Adrenal gland (tissue), 5 donors: Measurements from ENCODE around the gene PDS5A.

ENCODE experiments used
- CTCF ChIP-seq, 6 experiments: fragments of 450-650 bp in 4 of 6; fragments of 200-600 bp in 2 of 6; sonication (generic) in 1 of 6; IDR thresholded peaks; 1 replicate in 5 of 6; 2 replicates in 1 of 6; pipeline versions ENCODE4 v1.5.1 to v1.8.0; 2016 to 2021; ENCODE audit warnings: antibody characterized with exemption in 6 of 6, mild to moderate bottlenecking in 2 of 6, moderate library complexity in 1 of 6
- POLR2A ChIP-seq, 2 donors: fragments of 450-650 bp; IDR thresholded peaks; one replicate each; pipeline ENCODE4 v1.6.1; 2017; ENCODE audit warnings: antibody characterized with exemption in 2 of 2, mild to moderate bottlenecking in 2 of 2, moderate library complexity in 1 of 2
- donor health status: DM: no; HTN: no; CAD: no.

GRCh38 chr4:39932776-39933402 lies 44.8 kb downstream of the PDS5A start:
- TF ChIP-seq CTCF (IDR thresholded peaks at IDR 0.05) (no peak), POLR2A (IDR thresholded peaks at IDR 0.05) (no peak)
